Airway epithelial cell (primary cell): Measurements from ENCODE around the gene DPRX. TPM values are rescaled to one million over a fixed set of nuclear protein-coding genes. Genes with fewer than 3 reads are reported as not detected.

Experiments used
- total RNA-seq: library from RNA; depleted of rRNA; stranded (reverse); fragments of >200 nt; gene quantifications from 2 replicates; pipeline ENCODE4 v1.2.3, GENCODE V29; 2015

Gene DPRX
- not detected in 2 replicates for total RNA-seq

GRCh38 chr19:53631949-53632407 lies at the start of gene DPRX:
TSS of gene DPRX (plus strand) at chr19:53631999. CDS start at chr19:53632107, 108 bp downstream.

Other genes starting within 250 kb of the DPRX start
- gene ZNF765, start 236.8 kb upstream of the DPRX start, total RNA-seq: 3.5 and 5.1 TPM in 2 replicates
- gene ZNF761, start 200.0 kb upstream of the DPRX start, total RNA-seq: 7.2 and 7.3 TPM in 2 replicates
- 1.3 and 3.1 TPM in 2 replicates for gene ZNF813, start 164.3 kb upstream of the DPRX start, total RNA-seq
- 3.4 and 3.9 TPM in 2 replicates for gene ZNF331, start 93.9 kb upstream of the DPRX start, total RNA-seq
- not detected in 2 replicates for gene NLRP12, start 192.3 kb downstream of the DPRX start, total RNA-seq
- gene MYADM, start 235.9 kb downstream of the DPRX start, total RNA-seq: 18.0 and 24.8 TPM in 2 replicates